GM19397 (cell line): ENCODE results near the gene NOL12.
"Not testable (repeated sequence)": the region's sequence is repeated elsewhere in the genome, so short reads cannot be mapped to it uniquely, and the experiment has no call there.

Source experiments
- ATAC-seq: cut with Tn5 transposase; IDR thresholded peaks from one replicate; pipeline ENCODE4 v1.9.1; 2021; ENCODE audit warnings: mild to moderate bottlenecking, moderate library complexity; ENCODE audit not compliant: unreplicated experiment

Gene NOL12, protein sequence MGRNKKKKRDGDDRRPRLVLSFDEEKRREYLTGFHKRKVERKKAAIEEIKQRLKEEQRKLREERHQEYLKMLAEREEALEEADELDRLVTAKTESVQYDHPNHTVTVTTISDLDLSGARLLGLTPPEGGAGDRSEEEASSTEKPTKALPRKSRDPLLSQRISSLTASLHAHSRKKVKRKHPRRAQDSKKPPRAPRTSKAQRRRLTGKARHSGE

DNA sequence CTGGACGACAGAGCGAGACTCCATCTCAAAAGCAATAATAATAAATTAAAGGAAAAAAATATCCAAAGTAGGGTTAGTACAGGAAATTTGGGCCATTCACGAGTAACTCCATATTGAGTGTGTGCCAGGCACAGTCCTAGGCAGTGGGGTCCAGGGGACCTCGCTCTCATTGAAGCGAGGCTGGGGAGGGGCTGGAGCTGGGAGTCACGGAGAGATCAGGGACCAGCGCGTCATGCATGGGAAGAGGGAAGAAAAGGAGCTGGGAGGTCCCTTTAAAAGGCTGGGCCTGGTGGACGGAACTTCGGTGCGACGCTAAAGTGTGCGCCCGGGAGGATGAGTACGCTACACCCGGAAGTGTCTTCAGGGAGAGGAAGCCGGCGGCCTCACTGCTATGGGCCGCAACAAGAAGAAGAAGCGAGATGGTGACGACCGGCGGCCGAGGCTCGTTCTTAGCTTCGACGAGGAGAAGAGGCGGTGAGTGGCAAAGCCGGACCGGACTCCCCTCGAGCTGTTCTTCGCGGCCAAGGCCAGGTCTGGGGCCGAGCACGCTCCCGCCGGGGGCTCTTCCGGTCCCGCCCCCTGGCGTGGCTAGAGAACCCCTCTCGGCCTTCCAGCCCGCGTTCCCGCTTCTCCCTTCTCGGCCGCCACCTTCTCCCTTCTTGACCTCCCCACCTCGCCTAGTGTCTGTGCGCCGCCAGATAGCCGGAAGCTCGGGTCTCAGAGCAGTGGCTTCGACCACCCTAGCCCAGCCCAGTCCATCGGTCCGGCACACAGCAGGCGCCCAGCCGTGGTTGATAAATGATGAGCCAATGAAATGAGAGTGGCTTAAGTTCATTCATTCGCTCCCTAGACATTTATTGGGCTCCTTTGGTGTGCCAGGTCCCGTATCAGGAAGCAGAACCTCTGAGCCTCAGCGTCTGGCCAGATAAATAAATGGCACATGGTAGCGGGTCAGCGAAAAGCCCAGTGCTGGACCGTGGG lies at the start of gene NOL12:
Gene NOL12 (plus strand): TSS at position 342 of the 981 bp plus-strand sequence. CDS start 50 bp downstream, at position 392.
- ATAC-seq, result peak; percentile 80

DNA sequence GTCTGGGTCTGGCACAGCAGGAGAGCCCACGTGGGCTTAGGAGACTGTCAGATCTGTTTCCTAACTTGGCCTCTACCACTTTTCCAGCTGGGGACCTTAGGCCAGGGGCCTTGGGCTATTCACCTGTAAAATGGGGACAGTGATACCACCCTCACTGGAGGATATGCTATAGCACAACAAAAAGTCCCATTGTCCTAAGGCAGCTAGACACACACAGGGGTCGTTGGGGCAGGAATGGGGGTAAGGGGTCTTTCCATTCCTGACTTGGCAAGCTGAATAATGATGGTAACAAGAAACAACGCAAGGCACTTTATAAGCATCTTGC lies 49.2 kb upstream of the NOL12 start:
- no peak for ATAC-seq

- ATAC-seq, result no peak
Measured at GRCh38 chr22:37638391-37639069, 47.6 kb upstream of the NOL12 start.

DNA sequence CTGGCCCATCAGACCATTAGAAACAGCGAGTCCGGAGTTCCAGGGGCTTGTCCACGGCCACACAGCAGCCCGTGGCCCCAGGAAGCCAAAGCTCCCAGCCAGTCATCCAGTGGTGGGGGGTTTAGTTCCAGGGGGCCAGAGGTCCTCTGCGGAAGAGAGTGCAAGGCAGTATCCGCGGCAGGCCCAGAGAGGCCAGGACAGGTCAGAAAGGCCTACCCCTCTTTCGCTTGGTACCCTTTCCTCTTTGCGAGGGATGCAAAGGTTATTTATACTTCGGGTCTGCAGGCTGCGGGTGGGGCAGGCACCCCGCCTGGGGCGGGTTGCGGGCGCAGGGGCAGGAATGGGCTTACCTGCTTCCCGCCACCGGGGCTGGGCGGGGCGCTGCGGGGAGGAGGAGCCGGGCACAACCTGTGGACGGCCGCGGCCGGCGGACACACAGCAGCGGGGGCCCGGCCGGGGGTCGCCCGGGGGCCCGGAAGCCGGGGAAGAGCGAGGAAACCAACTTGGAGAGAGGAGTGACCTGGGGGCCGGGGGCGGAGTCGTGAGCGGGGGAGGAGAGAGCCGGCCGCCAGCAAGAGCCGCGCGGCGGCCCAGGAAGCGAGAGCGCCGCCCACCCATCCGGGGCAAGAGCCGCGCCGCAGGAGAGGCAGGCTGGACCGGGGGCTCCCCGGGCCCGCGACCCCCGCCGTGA lies 46.9 kb upstream of the NOL12 start, which contains the start of gene SH3BP1:
Gene SH3BP1 (plus strand): TSS at position 600 of the 691 bp plus-strand sequence. CDS start 119 bp downstream, outside the sequence.
- no peak for ATAC-seq

- no peak for ATAC-seq
Measured at GRCh38 chr22:37639771-37640590, 46.2 kb upstream of the NOL12 start.

DNA sequence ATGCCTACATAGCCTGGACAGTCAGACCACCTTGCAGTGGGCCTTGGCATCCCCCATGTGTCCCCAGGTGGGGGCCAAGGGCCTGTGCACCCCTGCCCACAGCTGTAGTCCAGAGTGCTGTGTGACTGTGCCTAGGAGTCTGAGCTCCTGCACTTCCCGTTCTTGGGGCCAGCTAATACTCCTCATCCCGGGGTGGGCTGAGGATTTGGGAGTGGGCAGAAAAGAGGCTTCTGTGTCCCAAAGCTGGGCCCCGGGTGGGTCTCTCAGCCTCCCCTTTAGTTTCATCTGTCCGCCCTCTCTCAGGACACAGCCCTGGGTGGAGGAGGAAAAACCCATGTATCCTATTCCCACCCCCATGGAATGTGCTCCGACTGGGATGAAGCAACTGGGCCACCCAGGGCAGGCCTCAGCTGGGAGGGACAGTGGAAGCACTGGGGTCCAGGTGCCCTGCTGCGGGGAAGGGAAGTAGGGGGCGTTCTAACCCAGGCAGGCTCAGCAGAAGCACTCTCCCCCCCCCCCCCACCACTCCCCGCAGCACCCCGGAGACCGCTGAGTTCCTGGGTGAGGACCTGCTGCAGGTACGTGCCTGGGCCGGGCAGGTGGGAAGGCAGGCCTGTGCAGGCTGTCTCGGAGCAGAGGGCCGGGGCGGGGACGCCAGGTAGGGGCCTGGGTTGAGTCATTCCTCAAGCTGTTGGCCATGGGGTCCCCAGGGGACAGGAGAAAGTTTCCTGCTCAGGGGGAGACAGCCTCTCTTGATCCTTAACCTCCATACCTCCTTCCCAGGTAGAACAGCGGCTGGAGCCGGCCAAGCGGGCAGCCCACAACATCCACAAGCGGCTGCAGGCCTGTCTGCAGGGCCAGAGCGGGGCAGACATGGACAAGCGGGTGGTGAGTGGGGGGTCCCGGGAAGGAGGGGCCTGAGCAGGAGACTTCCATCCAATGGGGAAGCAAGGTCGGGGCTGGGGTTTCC lies 45.3 kb upstream of the NOL12 start:
- ATAC-seq, result no peak

DNA sequence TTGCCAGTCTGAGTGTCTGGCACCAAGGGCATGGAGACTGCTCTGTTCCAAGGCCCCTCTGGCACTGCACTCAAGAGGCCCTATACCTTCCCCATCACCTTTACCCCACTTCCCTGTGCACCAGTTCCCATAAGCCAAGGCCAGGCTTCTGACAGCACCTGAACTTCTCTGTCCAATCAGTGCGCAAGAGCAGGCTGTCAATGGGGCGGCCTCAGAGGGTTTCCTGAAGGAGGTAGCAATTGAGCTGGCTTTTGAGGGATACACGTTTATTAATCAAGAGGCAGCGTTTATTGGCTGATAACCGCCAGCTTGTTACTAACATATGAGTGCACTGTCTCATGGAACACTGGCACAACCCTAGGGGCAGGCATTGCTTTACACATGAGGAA lies 44.6 kb upstream of the NOL12 start:
- no peak for ATAC-seq

DNA sequence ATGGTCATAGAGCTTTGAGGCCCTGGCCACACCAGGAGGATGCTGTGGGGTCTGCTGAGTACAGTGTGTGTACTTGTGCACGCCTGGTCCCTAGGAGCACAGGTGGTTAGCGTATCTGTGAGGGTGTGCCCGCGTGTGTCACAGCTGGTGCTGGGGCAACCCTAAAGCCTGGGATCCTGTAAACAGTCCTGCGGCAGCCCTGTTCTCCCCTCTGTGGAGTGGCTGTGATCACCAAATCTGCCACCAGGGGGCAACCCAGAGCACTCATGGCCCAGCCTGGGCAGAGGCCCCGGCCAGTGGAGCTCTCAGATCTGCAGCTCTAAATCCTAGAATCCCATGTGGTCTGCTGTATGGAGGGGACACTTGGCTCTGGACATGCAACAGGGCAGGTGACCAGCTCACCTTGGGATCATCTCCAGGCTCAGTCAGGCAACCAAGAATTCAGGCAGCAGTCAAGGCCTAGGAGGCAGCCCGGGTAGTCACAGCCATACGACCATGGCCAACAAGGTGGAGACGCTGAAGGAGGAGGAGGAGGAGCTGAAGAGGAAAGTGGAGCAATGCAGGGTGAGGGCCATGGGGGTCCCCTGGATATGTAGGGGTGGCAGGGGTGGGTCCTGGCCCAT lies 42.8 kb upstream of the NOL12 start:
- no peak for ATAC-seq

- ATAC-seq, result no peak
Measured at GRCh38 chr22:37647317-37647716, 38.8 kb upstream of the NOL12 start.

DNA sequence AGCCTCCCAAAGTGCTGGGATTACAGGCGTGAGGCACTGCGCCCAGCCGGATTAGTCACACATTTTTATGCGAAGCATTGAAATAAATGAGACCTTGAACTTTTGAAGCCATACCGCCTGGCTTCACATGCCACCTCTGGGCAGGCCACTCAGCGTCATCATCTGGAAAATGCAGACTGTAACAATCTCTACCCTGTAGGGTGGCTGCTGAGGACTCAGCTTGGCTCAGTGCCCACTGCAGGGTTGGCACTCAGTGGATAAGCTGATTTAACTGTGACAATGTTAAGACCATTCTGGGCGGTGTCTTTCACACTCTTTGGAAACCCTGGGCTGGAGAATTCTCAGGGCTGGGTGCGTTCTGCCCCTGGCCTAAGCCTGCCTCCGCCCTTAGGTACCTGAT lies 38.2 kb upstream of the NOL12 start:
- no peak for ATAC-seq

GRCh38 chr22:37650463-37651136 lies 35.5 kb upstream of the NOL12 start:
- ATAC-seq, result no peak

GRCh38 chr22:37654563-37655251 lies 31.4 kb upstream of the NOL12 start:
- no peak for ATAC-seq

DNA sequence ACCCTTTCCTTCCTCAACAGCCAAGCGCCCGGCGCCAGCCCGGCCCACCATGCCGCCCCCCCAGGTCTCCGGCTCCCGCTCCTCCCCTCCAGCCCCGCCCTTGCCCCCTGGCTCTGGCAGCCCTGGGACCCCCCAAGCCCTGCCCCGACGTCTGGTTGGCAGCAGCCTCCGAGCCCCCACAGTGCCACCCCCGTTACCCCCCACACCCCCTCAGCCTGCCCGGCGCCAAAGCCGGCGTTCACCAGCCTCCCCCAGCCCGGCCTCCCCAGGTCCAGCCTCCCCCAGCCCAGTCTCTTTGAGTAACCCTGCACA lies 30.9 kb upstream of the NOL12 start:
- no peak for ATAC-seq

DNA sequence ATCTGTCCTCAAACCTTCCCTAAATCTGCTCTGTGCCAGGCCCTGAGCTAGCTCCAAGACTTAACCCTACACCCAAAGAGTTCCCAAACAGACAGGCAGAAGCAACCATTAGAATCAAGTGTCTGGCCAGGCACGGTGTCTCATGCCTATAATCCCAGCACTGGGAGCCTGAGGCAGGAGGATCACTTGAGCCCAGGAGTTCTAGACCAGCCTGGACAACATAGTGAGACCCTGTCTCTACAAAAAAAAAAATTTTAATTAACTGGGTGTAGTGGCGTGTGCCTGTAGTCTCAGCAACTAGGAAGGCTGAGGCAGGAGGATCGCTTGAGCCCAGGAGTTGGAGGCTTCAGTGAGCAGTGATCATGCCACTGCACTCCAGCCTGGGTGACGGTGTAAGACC lies 29.6 kb upstream of the NOL12 start:
- not testable (repeated sequence) for ATAC-seq

DNA sequence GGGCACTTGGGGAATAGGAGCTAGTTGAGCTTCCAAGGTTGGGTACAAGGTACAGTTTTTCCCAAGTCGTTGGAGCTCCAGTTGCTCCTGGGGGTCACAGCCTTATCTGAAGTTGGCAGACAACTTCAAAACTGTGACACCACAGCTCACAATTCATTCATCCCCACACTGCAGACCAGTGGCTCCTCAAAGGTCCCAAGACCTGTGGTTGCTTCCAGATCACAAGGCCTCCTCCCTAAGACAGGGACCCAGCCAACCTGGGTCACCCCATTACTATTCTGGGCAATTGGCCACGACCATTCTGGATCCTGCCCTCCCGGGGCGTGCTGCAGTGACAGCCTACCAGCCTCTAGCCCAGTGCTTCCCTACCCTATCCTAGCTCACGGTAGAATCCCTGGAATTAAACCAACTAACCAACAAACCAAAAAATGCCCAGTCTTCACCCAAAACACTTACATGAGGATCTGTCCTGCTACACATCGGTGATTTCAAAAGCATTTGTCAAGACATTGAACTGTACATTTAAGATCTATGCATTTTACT lies 28.5 kb upstream of the NOL12 start:
- no peak for ATAC-seq

DNA sequence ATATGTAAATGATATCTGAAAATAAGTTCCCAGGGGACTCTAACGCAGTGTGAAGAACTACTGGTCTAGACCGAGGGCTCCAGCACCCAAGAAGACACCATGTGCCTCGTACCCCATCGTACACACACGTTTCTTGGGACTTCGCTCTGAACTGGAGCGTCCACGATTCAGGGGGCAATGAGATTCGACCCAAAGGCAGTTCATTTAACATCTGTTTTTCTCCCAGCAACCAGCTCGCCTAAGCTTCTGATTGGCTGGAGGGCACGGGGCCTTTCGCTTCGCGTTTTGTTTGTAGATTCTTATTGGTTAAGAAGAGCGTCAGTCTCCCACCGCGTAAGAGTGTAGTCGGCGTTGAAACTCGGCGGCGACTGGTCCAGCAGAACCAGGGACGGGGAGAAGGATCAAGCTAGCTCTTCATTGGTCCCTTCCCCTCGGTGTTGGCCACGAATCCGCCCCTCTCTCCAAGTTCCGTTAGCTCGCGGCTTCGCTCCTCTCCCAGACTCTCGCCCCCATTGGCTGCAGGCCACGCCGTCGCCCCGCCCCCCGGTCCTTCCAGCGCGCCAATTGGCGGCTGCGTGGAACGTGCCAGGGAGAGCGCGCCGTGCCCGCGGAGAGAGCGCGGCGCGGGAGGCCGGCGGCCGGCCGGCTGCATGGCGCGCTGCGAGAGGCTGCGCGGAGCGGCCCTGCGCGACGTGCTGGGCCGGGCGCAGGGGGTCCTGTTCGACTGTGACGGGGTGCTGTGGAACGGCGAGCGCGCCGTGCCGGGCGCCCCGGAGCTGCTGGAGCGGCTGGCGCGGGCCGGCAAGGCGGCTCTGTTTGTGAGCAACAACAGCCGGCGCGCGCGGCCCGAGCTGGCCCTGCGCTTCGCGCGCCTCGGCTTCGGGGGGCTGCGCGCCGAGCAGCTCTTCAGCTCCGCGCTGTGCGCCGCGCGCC lies 27.7 kb upstream of the NOL12 start, which contains the start of gene PDXP:
Gene PDXP (plus strand): TSS at position 591 of the 933 bp plus-strand sequence. CDS start 60 bp downstream, at position 651.
- ATAC-seq, result peak; percentile 83
